GM23338 (cell line): ENCODE results near the gene TLX3. TPM values are rescaled to one million over a fixed set of nuclear protein-coding genes. Genes with fewer than 3 reads are reported as not detected.

ENCODE experiments used
- ATAC-seq: fragments of 200-7000 bp; cut with Tn5 transposase; 3 replicates; pipeline ENCODE4 v1.9.1; 2020
- DNase-seq: peaks from one replicate; pipeline ENCODE4 v3.0.0-alpha.2; 2015; ENCODE audit warnings: low spot score
- H2AFZ ChIP-seq: fragments of 200-600 bp; sonication (generic); 2 replicates; pipeline ENCODE4 v1.8.0; 2016; ENCODE audit warnings: antibody characterized with exemption, mild to moderate bottlenecking, moderate library complexity
- H3F3A ChIP-seq: fragments of 200-600 bp; sonication (generic); replicated peaks from 2 replicates; pipeline ENCODE4 v1.8.0; 2017; ENCODE audit warnings: antibody characterized with exemption, mixed run types, low read depth
- H3K27ac ChIP-seq: fragments of 200-600 bp; sonication (generic); 2 replicates; pipeline ENCODE4 v1.6.1; 2016; ENCODE audit warnings: low read depth
- H3K27me3 ChIP-seq: fragments of 200-600 bp; sonication (generic); 2 replicates; pipeline ENCODE4 v1.8.0; 2016; ENCODE audit warnings: mild to moderate bottlenecking, mixed run types, moderate library complexity; ENCODE audit not compliant: insufficient read depth
- H3K36me3 ChIP-seq: fragments of 200-600 bp; sonication (generic); 2 replicates; pipeline ENCODE4 v1.8.0; 2016; ENCODE audit warnings: mild to moderate bottlenecking; ENCODE audit not compliant: insufficient read depth
- H3K4me1 ChIP-seq: fragments of 200-600 bp; sonication (generic); 2 replicates; pipeline ENCODE4 v1.8.0; 2016; ENCODE audit warnings: mild to moderate bottlenecking, moderate library complexity; ENCODE audit not compliant: insufficient read depth
- H3K4me2 ChIP-seq: fragments of 200-600 bp; sonication (generic); 2 replicates; pipeline ENCODE4 v1.7.1; 2017; ENCODE audit warnings: mixed run types
- H3K4me3 ChIP-seq: fragments of 200-600 bp; sonication (generic); 2 replicates; pipeline ENCODE4 v1.6.1; 2016; ENCODE audit warnings: mixed run types
- H3K79me2 ChIP-seq: fragments of 200-600 bp; sonication (generic); replicated peaks from 2 replicates; pipeline ENCODE4 v1.8.0; 2017; ENCODE audit warnings: mild to moderate bottlenecking; ENCODE audit not compliant: insufficient read depth
- H3K9me2 ChIP-seq: fragments of 200-600 bp; sonication (generic); 2 replicates; pipeline ENCODE4 v1.8.0; 2017; ENCODE audit not compliant: insufficient read depth
- H4K20me1 ChIP-seq: fragments of 200-600 bp; sonication (generic); replicated peaks from 2 replicates; pipeline ENCODE4 v1.8.0; 2017; ENCODE audit warnings: mild to moderate bottlenecking; ENCODE audit not compliant: insufficient read depth
- H3K27ac Mint-ChIP-seq: 2 replicates; pipeline ENCODE4 v1.8.0; 2020; ENCODE audit warnings: inconsistent platforms, mild to moderate bottlenecking, moderate library complexity, mixed read lengths
- H3K27me3 Mint-ChIP-seq: 3 replicates; pipeline ENCODE4 v1.8.0; 2022; ENCODE audit warnings: low read depth, mild to moderate bottlenecking, moderate library complexity, mixed read lengths, inconsistent platforms; ENCODE audit not compliant: insufficient read depth, poor library complexity
- H3K36me3 Mint-ChIP-seq: 3 replicates; pipeline ENCODE4 v1.8.0; 2021; ENCODE audit warnings: low read depth, mild to moderate bottlenecking, inconsistent platforms, moderate library complexity, mixed read lengths
- H3K4me1 Mint-ChIP-seq: 3 replicates; pipeline ENCODE4 v1.8.0; 2020; ENCODE audit warnings: mild to moderate bottlenecking, inconsistent platforms, mixed read lengths
- H3K4me3 Mint-ChIP-seq: 3 replicates; pipeline ENCODE4 v1.8.0; 2021; ENCODE audit warnings: moderate library complexity, mild to moderate bottlenecking, inconsistent platforms, mixed read lengths
- H3K9me3 Mint-ChIP-seq: 3 replicates; pipeline ENCODE4 v1.8.0; 2020; ENCODE audit warnings: moderate library complexity, mild to moderate bottlenecking, inconsistent platforms, mixed read lengths
- CREB1 ChIP-seq: fragments of 250-450 bp; sonication (Bioruptor Pico); IDR thresholded peaks from 2 replicates; pipeline ENCODE4 v1.5.0; 2020; ENCODE audit warnings: low read depth, mild to moderate bottlenecking, moderate library complexity
- ETS1 ChIP-seq: IDR thresholded peaks from 2 replicates; pipeline ENCODE4 v1.6.1; 2016; ENCODE audit warnings: antibody characterized with exemption
- EZH2 ChIP-seq: fragments of 200-600 bp; sonication (generic); IDR thresholded peaks from one replicate; pipeline ENCODE4 v1.8.0; 2017; ENCODE audit warnings: antibody characterized with exemption, mild to moderate bottlenecking, low read depth; ENCODE audit not compliant: unreplicated experiment
- EZH2phosphoT487 ChIP-seq: fragments of 200-600 bp; sonication (generic); IDR thresholded peaks from one replicate; pipeline ENCODE4 v1.8.1; 2018; ENCODE audit warnings: antibody characterized with exemption; ENCODE audit not compliant: unreplicated experiment
- JUNB ChIP-seq: IDR thresholded peaks from one replicate; pipeline ENCODE4 v1.6.1; 2016; ENCODE audit warnings: antibody characterized with exemption; ENCODE audit not compliant: unreplicated experiment
- NANOG ChIP-seq: IDR thresholded peaks from 2 replicates; pipeline ENCODE4 v1.6.1; 2016; ENCODE audit warnings: antibody characterized with exemption, borderline replicate concordance
- POLR2AphosphoS5 ChIP-seq: IDR thresholded peaks from 2 replicates; pipeline ENCODE4 v1.6.1; 2016; ENCODE audit warnings: antibody characterized with exemption, low read depth
- REST ChIP-seq: IDR thresholded peaks from one replicate; pipeline ENCODE4 v1.6.1; 2018; ENCODE audit warnings: antibody characterized with exemption; ENCODE audit not compliant: unreplicated experiment
- STAT1 ChIP-seq: IDR thresholded peaks from one replicate; pipeline ENCODE4 v1.6.1; 2016; ENCODE audit warnings: antibody characterized with exemption; ENCODE audit not compliant: unreplicated experiment
- ZNF114 ChIP-seq: fragments of 250-450 bp; sonication (Bioruptor Pico); IDR thresholded peaks from 2 replicates; pipeline ENCODE4 v1.5.0; 2020; ENCODE audit warnings: mild to moderate bottlenecking, moderate library complexity
- ZNF331 ChIP-seq: fragments of 250-450 bp; sonication (Bioruptor Pico); IDR thresholded peaks from 2 replicates; pipeline ENCODE4 v1.5.0; 2020; ENCODE audit warnings: low read depth, mild to moderate bottlenecking, moderate library complexity
- polyA plus RNA-seq: library from polyadenylated mRNA; unstranded; fragments of >200 nt; fragmentation: Nextera tagmentation; extraction: Ambion mirVana; gene quantifications from 2 replicates; pipeline ENCODE4 v1.2.1, GENCODE V29; 2016
- total RNA-seq: library from RNA; depleted of rRNA; stranded (reverse); fragments of >200 nt; shearing (Covaris generic); gene quantifications from 2 replicates; pipeline ENCODE4 v1.2.3, GENCODE V29; 2014
- TF ChIP-seq, protein P1 (sequence below), 2 experiments: fragments of 200-600 bp in 1 of 2; sonication (generic) in 1 of 2; conservative IDR thresholded peaks; 2 replicates each; pipeline versions ENCODE4 v1.5.1 to v1.6.1; 2016 to 2017; ENCODE audit warnings: antibody characterized with exemption in 2 of 2, low read depth in 2 of 2, mild to moderate bottlenecking in 2 of 2, moderate library complexity in 1 of 2
- TF ChIP-seq, protein P2 (sequence below): fragments of 250-450 bp; sonication (Bioruptor Pico); IDR thresholded peaks from 2 replicates; pipeline ENCODE4 v1.5.0; 2020; ENCODE audit warnings: mild to moderate bottlenecking, moderate library complexity

The TLX3 gene
- total and polyA plus RNA-seq, 2 experiments from 2014 or later, result 0.83 TPM; not detected in 1

DNA sequence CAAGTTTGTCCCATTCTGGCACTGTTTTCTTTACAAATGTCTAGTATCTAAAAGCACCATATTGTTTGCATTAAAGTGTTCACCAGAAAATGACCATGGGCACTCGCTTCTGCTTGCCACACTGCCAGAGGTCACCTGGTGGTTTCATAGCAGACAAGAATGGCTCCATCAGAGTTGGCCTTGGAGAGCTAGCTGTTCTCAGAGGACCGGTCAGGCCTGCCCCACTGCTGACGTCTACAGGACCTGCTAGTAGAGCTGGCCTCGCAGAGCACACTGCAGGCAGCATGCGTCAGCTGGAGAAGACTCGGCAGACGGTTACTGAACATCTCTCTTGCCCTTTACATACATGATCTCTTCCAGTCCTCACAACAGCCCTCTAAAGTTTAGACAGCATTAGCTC, 8.7 kb upstream of the TLX3 start:
- H3K9me3 Mint-ChIP-seq, result no peaks in the 10 kb centered on the region
- H3K27me3 ChIP-seq, result peaks cover 43% of the 10 kb centered on the region
- no peaks in the 10 kb centered on the region for H3K36me3 ChIP-seq
- peaks cover 38% of the 10 kb centered on the region for H3K27me3 Mint-ChIP-seq
- ATAC-seq (no peak), DNase-seq (no peak)
- no peaks in the 10 kb centered on the region for H3F3A ChIP-seq
- peaks cover 5% of the 10 kb centered on the region; the same call in 1 of the 2 replicates for H3K4me1 ChIP-seq
- H3K36me3 Mint-ChIP-seq, result no peaks in the 10 kb centered on the region
- no peak overlapping the region for H3K27ac Mint-ChIP-seq
- no peak overlapping the region for H3K27ac ChIP-seq
- H4K20me1 ChIP-seq, result peaks cover 3% of the 10 kb centered on the region; the same call in 1 of the 2 replicates
- no peaks in the 10 kb centered on the region; the same call in 2 of the 3 replicates for H3K4me1 Mint-ChIP-seq
- no peak overlapping the region for H2AFZ ChIP-seq
- no peaks in the 10 kb centered on the region for H3K9me2 ChIP-seq
- no peaks in the 10 kb centered on the region for H3K79me2 ChIP-seq
- no peak overlapping the region for H3K4me2 ChIP-seq
- H3K4me3 ChIP-seq, result no peak overlapping the region
- H3K4me3 Mint-ChIP-seq, result no peak overlapping the region
- no peak for TF ChIP-seq STAT1
- no peak for TF ChIP-seq REST
- TF ChIP-seq JUNB, result no peak
- TF ChIP-seq CREB1, result no peak
- TF ChIP-seq EZH2phosphoT487, result no peak
- no peak for TF ChIP-seq POLR2AphosphoS5
- TF ChIP-seq NANOG, result no peak
- TF ChIP-seq, protein P1, sequence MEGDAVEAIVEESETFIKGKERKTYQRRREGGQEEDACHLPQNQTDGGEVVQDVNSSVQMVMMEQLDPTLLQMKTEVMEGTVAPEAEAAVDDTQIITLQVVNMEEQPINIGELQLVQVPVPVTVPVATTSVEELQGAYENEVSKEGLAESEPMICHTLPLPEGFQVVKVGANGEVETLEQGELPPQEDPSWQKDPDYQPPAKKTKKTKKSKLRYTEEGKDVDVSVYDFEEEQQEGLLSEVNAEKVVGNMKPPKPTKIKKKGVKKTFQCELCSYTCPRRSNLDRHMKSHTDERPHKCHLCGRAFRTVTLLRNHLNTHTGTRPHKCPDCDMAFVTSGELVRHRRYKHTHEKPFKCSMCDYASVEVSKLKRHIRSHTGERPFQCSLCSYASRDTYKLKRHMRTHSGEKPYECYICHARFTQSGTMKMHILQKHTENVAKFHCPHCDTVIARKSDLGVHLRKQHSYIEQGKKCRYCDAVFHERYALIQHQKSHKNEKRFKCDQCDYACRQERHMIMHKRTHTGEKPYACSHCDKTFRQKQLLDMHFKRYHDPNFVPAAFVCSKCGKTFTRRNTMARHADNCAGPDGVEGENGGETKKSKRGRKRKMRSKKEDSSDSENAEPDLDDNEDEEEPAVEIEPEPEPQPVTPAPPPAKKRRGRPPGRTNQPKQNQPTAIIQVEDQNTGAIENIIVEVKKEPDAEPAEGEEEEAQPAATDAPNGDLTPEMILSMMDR (conservative IDR thresholded peaks at IDR 0.05; ENCODE audit: low read depth in 2 of 2), result no peak
- no peak for TF ChIP-seq ZNF114
- TF ChIP-seq, protein P2, sequence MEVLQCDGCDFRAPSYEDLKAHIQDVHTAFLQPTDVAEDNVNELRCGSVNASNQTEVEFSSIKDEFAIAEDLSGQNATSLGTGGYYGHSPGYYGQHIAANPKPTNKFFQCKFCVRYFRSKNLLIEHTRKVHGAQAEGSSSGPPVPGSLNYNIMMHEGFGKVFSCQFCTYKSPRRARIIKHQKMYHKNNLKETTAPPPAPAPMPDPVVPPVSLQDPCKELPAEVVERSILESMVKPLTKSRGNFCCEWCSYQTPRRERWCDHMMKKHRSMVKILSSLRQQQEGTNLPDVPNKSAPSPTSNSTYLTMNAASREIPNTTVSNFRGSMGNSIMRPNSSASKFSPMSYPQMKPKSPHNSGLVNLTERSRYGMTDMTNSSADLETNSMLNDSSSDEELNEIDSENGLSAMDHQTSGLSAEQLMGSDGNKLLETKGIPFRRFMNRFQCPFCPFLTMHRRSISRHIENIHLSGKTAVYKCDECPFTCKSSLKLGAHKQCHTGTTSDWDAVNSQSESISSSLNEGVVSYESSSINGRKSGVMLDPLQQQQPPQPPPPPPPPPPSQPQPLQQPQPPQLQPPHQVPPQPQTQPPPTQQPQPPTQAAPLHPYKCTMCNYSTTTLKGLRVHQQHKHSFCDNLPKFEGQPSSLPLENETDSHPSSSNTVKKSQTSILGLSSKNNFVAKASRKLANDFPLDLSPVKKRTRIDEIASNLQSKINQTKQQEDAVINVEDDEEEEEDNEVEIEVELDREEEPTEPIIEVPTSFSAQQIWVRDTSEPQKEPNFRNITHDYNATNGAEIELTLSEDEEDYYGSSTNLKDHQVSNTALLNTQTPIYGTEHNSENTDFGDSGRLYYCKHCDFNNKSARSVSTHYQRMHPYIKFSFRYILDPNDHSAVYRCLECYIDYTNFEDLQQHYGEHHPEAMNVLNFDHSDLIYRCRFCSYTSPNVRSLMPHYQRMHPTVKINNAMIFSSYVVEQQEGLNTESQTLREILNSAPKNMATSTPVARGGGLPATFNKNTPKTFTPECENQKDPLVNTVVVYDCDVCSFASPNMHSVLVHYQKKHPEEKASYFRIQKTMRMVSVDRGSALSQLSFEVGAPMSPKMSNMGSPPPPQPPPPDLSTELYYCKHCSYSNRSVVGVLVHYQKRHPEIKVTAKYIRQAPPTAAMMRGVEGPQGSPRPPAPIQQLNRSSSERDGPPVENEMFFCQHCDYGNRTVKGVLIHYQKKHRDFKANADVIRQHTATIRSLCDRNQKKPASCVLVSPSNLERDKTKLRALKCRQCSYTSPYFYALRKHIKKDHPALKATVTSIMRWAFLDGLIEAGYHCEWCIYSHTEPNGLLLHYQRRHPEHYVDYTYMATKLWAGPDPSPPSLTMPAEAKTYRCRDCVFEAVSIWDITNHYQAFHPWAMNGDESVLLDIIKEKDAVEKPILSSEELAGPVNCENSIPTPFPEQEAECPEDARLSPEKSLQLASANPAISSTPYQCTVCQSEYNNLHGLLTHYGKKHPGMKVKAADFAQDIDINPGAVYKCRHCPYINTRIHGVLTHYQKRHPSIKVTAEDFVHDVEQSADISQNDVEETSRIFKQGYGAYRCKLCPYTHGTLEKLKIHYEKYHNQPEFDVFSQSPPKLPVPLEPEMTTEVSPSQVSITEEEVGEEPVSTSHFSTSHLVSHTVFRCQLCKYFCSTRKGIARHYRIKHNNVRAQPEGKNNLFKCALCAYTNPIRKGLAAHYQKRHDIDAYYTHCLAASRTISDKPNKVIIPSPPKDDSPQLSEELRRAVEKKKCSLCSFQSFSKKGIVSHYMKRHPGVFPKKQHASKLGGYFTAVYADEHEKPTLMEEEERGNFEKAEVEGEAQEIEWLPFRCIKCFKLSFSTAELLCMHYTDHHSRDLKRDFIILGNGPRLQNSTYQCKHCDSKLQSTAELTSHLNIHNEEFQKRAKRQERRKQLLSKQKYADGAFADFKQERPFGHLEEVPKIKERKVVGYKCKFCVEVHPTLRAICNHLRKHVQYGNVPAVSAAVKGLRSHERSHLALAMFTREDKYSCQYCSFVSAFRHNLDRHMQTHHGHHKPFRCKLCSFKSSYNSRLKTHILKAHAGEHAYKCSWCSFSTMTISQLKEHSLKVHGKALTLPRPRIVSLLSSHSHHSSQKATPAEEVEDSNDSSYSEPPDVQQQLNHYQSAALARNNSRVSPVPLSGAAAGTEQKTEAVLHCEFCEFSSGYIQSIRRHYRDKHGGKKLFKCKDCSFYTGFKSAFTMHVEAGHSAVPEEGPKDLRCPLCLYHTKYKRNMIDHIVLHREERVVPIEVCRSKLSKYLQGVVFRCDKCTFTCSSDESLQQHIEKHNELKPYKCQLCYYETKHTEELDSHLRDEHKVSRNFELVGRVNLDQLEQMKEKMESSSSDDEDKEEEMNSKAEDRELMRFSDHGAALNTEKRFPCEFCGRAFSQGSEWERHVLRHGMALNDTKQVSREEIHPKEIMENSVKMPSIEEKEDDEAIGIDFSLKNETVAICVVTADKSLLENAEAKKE (CRISPR knock-in tag), result no peak
- TF ChIP-seq EZH2, result no peak
- TF ChIP-seq ZNF331 (CRISPR knock-in tag), result no peak
- no peak for TF ChIP-seq ETS1
